COR-L47 (cell line): ENCODE data around the gene CNN2.

ENCODE experiments used
- DNase-seq: peaks from one replicate; lab custom pipeline; 2025; lab: John Stamatoyannopoulos, UW

CNN2 gene

GRCh38 chr19:1081301-1082164, 55.1 kb downstream of the CNN2 start:
- peak; percentile 55 for DNase-seq

DNA sequence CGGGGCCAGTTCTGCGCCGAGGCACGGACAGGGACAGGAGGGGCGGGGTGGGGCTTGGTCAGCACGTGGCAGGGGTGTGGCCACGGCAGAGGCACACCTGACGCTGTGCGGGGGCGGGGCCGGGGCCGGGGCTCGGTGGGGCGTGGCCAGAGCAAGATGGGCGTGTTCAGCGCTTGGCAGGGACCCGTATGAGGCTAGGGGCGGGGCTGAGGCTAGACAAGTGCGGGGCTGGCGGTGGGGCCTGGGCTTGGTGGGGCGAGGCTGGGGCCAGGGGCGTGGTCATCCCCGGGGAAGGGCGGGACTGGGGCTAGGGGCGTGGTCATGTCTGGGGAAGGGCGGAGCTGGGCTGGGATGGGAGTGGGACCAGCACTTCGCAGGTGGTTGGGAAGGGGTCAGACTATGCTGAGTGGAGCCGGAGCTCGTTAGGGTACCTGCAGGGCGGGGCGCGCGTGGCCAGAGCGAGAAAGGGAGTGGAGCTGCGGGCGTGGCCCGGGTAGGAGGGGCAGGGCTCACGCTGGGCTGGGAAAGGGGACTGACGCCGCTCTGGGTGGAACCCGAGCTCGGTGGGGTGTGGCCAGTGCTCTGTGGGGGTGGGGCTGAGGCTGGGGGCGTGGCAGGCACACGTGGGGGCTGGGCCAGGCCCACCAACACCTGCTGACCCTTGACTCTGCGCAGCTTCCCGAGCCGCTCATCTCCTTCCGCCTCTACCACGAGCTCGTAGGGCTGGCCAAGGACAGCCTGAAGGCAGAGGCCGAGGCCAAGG, 55.9 kb downstream of the CNN2 start:
- DNase-seq: peak; percentile 91

- no peak for DNase-seq
These were observed 56.8 kb downstream of the CNN2 start for GRCh38 chr19:1082928-1083816.

DNA sequence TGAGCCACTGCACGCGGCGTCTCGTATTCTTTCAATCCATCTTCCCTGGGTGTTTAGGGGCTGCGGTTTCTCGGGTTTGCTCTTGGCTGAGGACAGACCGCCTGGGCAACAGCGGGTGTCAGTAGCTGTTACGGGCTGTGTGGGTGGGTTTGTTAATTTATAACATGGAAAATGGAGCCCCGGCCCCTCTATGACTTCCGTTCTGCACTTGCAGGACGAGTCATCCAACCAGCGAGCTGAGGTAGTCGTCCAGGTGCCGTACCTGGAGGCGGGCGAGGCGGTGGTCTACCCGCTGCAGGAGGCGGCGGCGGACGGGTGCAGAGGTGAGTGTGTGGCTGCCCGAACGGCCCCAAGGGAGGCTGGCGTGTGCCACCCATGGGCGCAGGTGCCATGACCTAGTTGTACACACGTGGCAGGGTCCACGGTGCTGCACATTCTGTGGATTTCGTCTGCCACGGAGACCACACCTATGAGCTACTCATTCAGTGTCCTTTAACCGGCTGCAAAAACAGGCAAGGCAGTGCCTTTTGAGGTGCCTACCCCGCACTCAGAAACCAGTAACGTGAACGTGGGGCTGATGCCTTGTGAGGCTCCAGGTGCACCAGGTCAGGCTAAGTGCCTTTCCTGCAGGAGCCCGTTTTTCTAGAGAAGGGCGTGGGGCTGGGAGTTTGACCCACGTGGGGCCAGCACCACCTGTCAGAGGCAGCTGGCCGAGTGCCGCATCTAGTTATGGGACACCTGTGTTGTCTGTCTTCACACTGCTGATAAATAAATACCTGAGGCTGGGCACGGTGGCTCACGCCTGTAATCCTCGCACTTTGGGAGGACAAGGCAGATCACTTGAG, 57.8 kb downstream of the CNN2 start:
- DNase-seq: no peak

GRCh38 chr19:1085053-1085658, 58.7 kb downstream of the CNN2 start:
- DNase-seq: no peak

DNA sequence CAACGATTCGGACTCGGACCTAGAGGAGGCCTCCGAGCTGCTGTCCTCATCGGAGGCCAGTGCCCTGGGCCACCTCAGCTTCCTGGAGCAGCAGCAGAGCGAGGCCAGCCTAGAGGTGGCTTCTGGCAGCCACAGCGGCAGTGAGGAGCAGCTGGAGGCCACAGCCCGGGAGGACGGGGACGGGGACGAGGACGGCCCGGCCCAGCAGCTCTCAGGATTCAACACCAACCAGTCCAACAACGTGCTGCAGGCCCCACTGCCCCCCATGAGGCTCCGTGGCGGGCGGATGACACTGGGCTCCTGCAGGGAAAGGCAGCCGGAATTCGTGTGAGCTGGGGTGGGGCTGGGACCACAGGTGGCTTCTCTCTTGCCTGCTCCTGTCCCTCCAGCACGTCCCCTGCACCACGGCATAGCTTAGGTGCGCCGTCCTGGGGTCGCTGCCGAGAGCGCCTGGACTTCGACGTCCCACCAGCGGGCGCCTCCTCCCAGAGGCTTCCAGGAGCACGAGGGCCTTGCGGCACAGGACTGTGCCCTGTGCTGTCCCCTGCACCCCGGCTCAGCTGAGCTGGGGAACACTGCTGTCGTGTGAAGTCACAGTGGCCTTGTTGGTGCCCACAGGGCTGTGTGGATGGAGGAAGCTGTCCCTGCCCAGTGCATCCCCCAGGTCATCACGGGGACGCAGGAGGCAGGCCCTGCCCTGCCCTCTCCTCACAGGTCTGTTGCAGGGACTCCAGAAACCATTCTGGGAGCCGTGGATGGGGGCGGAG, 59.5 kb downstream of the CNN2 start:
- no peak for DNase-seq

DNA sequence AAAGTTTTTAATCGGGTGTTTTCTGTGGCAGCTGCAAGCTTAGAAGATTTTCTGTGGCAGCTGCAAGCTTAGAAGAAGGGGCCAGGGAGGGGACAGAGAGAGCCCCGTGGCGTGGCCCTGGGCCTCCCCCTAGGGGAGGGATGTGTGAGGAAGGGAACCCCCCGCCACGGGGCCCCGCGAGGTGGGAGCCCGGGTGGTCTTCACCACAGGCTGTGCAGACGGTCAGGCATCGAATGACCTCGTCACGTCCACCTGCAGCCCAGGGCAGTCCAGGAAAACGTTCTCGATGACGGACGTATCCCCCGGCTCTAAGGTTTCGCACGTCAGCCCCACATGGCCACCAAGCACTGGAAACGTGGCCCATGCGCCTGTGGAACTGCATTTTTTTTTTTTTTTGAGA, 60.2 kb downstream of the CNN2 start:
- DNase-seq: no peak

DNA sequence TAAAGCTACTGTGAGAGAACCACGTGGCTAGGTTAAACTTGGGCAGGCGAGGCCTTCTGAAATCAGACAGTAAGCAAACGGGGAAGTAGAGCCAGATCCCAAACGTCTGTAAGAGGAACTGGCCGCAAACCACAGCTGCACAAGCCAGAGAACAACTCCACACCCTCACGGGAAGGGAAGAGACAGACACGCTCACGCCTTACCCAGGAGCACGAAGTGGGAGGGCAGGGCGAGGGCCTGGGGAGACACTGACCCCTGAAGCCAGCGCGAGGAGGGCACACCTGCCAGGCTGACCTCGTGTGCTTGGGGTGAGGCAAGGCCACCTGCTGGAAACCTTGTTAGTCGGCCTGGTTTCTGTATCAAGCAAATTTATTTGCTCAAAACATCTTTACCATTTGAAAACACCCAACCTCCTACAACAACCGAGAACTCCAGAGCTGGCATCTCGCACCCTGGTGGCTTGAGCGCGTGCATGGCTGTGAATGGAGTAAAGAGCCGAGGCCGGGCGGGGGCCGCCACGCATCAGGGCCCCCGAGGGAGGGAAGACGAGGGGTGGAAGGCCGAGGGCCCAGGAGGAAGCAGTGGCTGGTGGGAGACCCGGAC, 61.5 kb downstream of the CNN2 start:
- DNase-seq: no peak

DNA sequence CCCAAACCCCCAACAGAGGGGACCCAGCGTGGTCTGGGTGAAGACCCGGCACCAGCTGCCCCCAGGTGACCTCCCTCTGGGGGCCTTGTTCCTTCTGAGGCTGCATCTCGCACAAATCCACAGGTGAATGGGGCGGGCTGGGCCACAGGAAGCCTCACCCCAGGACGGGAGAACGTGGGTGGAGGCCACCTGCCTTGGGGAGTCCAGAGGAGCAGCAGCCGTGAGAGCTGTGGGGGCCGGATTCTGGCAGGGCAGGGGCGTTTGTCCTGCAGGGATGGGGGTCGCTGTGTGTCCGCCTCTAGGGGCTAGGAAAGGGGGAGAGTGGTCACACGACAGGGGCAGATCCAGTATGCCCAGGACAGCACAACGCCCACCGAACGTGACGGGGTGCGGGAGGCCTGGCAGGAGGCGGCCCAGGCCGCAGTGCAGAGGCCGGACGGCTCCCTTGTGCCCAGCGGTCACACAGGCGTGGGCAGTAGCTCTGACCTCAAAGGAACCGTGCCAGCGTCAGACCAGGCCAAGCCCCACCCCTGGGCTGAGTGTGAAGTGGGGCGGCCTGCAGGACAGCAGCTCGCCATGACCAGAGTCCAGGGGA, 62.1 kb downstream of the CNN2 start:
- DNase-seq: no peak
